Measurements from ENCODE around the gene ITM2C. TPM values are rescaled to one million over a fixed set of nuclear protein-coding genes. Genes with fewer than 3 reads are reported as not detected.

ITM2C gene
- polyA plus RNA-seq, 1 donor (not counting 4 experiments of a cell fraction or from before 2014, with no cell fraction given), result 55.0 TPM

DNA sequence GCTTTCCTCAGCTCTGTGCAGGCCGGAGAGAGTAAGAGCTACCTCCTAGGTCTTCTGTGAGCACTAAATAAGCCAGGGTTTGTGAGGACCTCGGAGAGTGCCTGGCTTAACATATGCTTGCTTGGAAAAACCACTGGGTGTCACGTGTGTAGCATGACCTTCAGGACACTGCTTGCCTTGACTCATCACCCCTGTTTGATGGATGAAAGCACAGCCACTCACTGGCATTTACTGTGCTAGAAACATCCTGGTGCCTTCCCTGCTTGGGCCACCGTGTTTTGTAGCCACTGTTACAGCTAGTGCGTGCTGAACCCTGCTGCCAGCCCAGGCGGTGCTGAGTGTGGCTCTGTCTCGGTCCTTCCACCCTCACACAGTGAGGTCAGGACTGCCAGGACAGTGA lies 34.8 kb upstream of the ITM2C start:
- FAIRE-seq, result no peak
- TF ChIP-seq CTCF (optimal IDR thresholded peaks at IDR 0.05 in 1 of 3, IDR thresholded peaks at IDR 0.05 in 1 of 3, conservative IDR thresholded peaks at IDR 0.05 in 1 of 3; ENCODE audit: extremely low read depth in 1 of 3, insufficient read depth in 2 of 3, low read length in 3 of 3) (no peak), EZH2 (IDR thresholded peaks at IDR 0.05; ENCODE audit: low read length) (no peak)

GRCh38 chr2:230830428-230830827 lies 34.3 kb upstream of the ITM2C start:
- TF ChIP-seq CTCF (optimal IDR thresholded peaks at IDR 0.05 in 1 of 3, IDR thresholded peaks at IDR 0.05 in 1 of 3, conservative IDR thresholded peaks at IDR 0.05 in 1 of 3; ENCODE audit: extremely low read depth in 1 of 3, insufficient read depth in 2 of 3, low read length in 3 of 3) (no peak), EZH2 (IDR thresholded peaks at IDR 0.05; ENCODE audit: low read length) (no peak)
- dilution Hi-C loops (cut with MboI; ENCODE audit: extremely low pct_ligation_motif_present, low sequenced_read_pairs), result no loop called here
- H3K27me3 ChIP-seq (ENCODE audit: control insufficient read depth, extremely low read depth, insufficient read depth, low read length), result peaks cover 13% of the 10 kb centered on the region
- H3K79me2 ChIP-seq (ENCODE audit: control insufficient read depth, insufficient read depth, low read length), result no peaks in the 10 kb centered on the region
- no peaks in the 10 kb centered on the region for H4K20me1 ChIP-seq (ENCODE audit: control insufficient read depth, extremely low read depth, insufficient read depth, low read length)
- H3K9me1 ChIP-seq (ENCODE audit: control insufficient read depth, extremely low read depth, insufficient read depth, low read length), result no peaks in the 10 kb centered on the region
- FAIRE-seq (no peak), DNase-seq (ENCODE audit: low read depth, low spot score) (no peak)
- no peak overlapping the region for H2AFZ ChIP-seq (ENCODE audit: control insufficient read depth, low read length)
- H3K36me3 ChIP-seq (ENCODE audit: control insufficient read depth in 2 of 2, extremely low read depth in 1 of 2, insufficient read depth in 2 of 2, low read length in 2 of 2), result no peaks in the 10 kb centered on the region
- H3K9me3 ChIP-seq (ENCODE audit: control insufficient read depth, low read depth, low read length), result peaks cover 4% of the 10 kb centered on the region
- H3K27ac ChIP-seq (ENCODE audit: control insufficient read depth, insufficient read depth, low read length), result no peak overlapping the region
- H3K4me1 ChIP-seq (ENCODE audit: control insufficient read depth, extremely low read depth, insufficient read depth, low read length), result no peaks in the 10 kb centered on the region
- H3K9ac ChIP-seq (ENCODE audit: control insufficient read depth, extremely low read depth, insufficient read depth, low read length), result no peak overlapping the region
- H3K4me2 ChIP-seq (ENCODE audit: control insufficient read depth, extremely low read depth, insufficient read depth, low read depth, low read length), result no peak overlapping the region
- H3K4me3 ChIP-seq (ENCODE audit: control insufficient read depth in 2 of 3, extremely low read depth in 1 of 3, insufficient read depth in 2 of 3, low read depth in 1 of 3, low read length in 3 of 3), result no peak overlapping the region

More for the DNA sequence above, 34.8 kb upstream of the ITM2C start:
- Histone ChIP-seq H4K20me1 (ENCODE audit: control insufficient read depth, extremely low read depth, insufficient read depth, low read length) (no peaks in the 10 kb centered on the region), H3K4me3 (ENCODE audit: control insufficient read depth in 2 of 3, extremely low read depth in 1 of 3, insufficient read depth in 2 of 3, low read depth in 1 of 3, low read length in 3 of 3) (no peak overlapping the region), H3K9me3 (ENCODE audit: control insufficient read depth, low read depth, low read length) (peaks cover 4% of the 10 kb centered on the region), H3K4me1 (ENCODE audit: control insufficient read depth, extremely low read depth, insufficient read depth, low read length) (no peaks in the 10 kb centered on the region), H3K79me2 (ENCODE audit: control insufficient read depth, insufficient read depth, low read length) (no peaks in the 10 kb centered on the region), H3K9ac (ENCODE audit: control insufficient read depth, extremely low read depth, insufficient read depth, low read length) (no peak overlapping the region), H3K36me3 (ENCODE audit: control insufficient read depth in 2 of 2, extremely low read depth in 1 of 2, insufficient read depth in 2 of 2, low read length in 2 of 2) (no peaks in the 10 kb centered on the region), H3K27me3 (ENCODE audit: control insufficient read depth, extremely low read depth, insufficient read depth, low read length) (peaks cover 13% of the 10 kb centered on the region), H2AFZ (ENCODE audit: control insufficient read depth, low read length) (no peak overlapping the region), H3K4me2 (ENCODE audit: control insufficient read depth, extremely low read depth, insufficient read depth, low read depth, low read length) (no peak overlapping the region), H3K27ac (ENCODE audit: control insufficient read depth, insufficient read depth, low read length) (no peak overlapping the region), H3K9me1 (ENCODE audit: control insufficient read depth, extremely low read depth, insufficient read depth, low read length) (no peaks in the 10 kb centered on the region)
- dilution Hi-C loops (cut with MboI; ENCODE audit: extremely low pct_ligation_motif_present, low sequenced_read_pairs), result no loop called here
- DNase-seq (ENCODE audit: low read depth, low spot score), result no peak
